Activated CD4-positive, alpha-beta T cell treated with anti-CD3 and anti-CD28 coated beads, Interleukin-2, amount 50 U/mL, for 4 hours (primary cell): ENCODE measurements around the gene FAM117A.

ENCODE experiments used
- DNase-seq, 2 experiments: peaks; one replicate each; pipeline ENCODE4 v3.0.0-alpha.2; 2020

FAM117A gene

DNA sequence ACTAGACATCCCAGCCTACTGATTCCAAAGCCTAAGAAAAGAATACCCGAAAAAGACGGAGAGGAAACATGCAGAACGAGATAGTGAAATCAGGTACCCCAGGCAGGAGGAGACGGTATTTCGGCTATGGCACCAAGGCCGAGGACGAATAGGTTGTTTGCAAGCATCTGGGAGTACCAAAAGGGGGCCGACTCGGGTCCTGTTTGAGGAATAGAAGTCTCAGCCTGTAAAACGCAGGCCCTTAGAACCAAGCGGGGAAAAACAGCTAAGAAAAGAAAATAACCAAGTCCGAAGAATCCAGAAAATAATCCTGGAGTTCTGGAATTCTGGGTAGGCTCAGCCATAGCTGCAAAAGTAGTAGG is 56.7 kb downstream of the FAM117A start:
- peak in 1 of 2 experiments; percentile 29 for DNase-seq

DNA sequence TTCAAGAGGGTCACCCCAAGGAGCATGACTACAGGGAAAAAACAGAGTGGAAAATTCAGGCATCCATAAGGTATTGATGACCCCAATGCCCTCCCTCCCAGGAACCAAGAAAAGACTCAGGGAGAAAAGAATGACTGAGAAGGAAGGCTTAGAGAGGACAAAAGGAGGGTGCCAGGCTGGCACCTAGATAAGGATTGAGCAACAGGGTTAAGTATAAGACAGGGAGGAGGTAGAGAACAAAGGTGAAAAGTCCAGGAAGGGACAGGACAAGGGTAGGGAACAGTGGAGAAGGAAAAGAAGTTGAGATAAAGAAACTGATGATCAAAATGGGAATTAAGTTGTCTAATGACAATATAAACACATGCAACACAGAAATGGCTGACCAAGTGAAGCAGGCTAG is 58.7 kb downstream of the FAM117A start:
- DNase-seq, result no peak

DNA sequence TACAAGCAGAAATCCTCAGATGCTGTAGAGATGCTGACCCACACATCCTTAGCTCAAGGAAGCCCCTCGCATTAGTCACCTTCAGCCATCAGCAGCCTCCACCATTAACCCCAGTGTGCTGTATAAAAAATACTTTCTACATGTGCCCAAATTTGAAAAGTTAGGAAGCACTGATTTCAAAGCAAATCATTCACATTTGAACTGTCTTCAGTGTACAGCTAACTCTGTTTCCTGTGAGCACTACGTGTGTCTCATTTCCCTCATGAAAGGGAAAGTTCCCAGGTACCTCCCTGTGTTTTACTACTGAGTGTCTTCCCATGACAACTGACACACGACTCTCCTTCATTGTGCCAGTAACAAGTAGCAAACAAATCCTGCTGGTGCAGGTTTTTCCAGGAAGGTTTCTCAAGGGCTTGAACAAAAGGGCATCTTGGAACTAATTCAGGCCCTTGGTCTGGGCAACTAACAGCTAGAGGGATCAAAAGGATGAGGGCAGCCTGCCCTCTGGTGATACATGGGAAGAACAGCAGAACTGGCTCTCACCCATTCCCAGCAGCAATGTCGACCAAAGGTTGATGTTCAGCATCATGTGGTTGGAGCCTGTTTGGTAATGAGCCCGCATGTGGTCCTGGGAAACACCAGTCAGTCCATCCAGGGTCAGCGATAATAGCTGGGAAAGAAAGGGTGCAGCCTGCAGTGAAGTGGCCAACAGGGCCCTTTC is 60.2 kb downstream of the FAM117A start:
- no peak for DNase-seq

DNA sequence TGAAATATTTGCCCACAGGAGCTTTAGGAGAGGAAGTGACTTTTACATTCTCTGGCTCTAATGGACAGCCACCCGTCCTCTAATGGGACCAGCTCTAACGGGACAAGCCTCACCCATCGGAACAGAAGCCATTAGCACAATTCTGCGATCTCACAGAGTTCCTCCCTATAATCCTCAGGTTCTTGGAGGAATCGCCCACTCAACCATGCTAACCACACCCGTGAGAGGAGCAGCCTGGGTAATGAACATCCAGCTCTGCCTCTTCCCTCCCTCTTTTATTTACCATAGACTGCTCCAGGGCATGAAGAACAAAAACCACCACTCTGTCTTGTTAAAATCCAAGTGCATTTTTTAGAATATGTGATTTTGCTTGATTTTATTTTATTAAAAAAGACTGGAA is 63.0 kb downstream of the FAM117A start:
- DNase-seq, result no peak

DNA sequence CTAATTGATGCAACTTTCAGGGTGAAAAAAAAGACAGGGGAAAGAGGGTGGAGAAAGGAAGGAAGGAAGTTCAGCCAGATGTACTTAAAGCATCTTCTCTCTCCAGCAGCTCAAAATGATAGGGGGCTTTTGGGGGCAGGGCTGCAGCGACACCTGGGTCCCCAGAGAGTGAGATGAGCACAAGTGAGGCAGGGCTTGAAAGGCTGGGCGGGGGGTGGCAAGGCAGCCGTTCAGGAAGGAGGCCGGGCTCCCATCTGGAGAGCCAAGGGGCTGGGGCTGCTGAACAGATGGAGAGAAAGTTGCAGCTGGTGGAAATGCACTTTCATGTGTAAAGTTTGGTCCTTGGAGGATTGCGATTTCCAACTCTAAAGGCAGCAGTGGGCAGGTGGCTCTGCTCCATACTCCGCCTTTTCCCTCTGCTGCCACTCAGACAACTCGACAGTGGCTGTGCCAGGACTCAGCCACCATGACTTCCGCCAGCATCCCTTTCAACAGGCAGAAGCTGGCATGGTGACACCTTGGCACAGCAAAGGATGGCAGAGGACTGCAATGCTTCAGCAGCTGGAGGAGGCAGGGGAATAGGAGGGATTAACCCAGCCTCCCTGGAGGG is 63.9 kb downstream of the FAM117A start:
- no peak for DNase-seq

DNA sequence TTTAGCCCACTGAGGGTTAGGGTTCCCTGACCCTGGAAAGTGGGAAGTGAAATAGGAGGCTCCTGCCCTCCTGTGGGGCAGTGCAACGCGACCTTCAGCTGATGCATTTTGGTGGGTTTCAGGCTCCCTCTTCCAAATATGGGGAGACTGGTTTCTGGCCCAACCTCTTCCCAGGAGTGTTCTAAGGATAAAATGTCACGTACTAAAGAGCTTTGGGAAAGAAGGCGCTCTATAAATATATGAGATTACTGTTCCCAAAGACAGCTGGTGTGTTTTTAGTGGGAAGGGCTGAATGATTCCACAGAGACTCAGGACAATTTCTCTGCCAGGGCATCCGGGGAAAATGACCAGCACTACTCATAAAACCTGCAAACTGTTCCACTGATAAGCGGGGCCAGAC is 65.9 kb downstream of the FAM117A start:
- no peak for DNase-seq

DNA sequence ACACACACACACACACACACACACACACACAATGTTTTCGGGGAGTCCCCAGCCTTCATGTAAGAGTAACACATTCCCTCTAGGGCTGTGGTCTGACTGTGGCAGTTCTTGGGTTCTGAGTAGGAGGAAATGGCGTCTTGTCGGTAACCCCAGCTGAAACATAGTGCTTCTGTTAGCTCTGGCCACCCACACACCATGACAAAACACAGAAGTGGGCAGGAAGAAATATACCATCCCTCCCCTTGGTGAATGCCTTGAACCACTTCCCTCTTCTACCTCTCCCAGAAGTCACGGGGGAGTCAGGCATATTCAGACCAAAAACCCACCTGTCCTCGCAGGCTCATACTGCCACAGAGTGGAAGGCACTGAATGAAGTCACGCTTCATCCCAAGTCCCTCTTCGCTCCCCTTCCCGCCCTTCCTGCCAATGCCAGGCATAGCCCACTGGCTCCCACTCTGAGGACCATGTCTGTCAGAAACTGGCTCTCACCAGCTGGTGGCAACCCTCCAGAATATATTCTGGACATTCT is 67.6 kb downstream of the FAM117A start:
- DNase-seq, result peak; percentile 57 to 65

DNA sequence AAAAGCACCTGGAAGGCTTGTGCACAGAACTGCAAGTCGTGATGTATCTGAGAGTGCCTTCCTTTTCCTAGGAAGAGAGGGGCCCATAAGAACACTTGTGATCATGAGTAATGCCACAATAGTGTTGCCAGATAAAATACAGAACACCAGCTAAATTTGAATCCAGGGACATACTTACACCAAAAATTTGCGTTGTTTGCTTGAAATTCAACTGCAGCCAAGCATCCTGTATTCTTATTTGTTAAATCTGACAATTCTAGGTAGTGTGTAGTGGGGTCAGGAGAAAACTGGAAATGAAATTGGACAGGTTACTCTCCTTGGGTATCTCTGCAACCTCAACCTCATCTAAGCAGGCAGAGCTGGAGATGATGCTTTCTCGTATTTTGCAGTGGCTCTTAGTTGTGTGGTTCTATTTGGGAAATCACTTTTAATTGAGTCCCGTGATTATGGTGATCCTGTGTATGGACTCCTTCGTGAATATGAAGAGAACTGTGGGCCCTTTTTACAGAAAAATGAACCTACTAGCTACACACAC is 68.2 kb downstream of the FAM117A start:
- DNase-seq, result no peak

DNA sequence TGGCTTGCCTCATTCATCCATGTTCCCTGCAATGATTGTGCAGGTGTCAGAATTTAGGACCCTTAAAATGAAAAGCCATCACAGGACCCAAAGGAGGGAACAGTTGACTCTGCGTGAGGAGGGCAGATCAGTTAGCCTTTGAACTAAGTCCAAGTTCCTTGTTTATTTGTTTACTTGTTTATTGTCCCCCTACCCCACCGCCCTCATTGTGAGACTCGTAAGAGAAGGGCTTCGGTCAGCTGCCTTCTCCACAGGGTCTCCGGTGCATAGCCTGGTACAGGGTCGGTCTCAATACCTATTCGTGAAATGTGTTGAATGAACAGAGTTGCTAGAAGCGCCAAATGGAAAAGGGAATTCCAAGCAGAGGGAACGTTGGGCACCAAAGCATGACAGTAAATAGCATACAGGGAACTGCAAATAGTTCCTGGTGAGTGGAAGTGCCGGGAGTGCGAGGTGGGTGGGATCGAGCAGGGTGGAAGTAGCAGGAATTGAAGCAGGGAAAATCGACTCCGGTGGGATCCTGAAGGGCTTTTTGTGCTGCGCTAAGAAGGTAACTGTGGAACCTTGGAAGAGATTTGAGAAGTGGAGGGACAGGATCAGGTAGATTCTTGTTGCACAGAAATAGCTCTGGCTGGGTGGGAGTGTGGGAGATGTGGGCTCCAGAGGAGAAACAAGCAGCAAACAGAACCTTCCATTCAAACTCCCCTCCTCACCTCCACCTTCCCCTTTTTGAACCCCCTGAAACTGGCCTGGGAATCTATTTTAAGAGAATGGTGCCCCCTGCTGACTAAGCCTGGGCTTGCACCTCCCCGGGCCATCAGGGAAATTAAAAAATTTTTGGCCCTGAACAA is 68.9 kb downstream of the FAM117A start:
- peak; percentile 61 to 69 for DNase-seq

DNA sequence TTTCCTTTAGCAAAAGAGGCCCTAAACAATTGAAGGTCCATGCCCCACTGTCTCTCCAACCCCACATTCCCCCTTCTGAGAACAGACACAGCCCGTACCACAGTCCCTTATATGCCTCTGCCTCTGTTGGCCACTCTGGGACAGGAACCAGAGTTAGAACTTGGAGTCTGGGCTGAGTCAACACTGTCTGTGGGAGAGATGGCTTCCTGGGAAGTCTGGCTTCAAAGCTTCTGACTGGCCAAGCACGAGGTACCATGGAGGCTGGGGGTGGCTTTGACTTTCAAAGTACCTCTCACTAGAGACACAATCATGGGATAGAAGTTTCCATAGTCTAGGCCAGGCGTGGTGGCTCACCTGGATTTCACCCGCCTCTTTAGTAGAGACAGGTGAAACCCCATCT is 71.2 kb downstream of the FAM117A start:
- no peak for DNase-seq

DNA sequence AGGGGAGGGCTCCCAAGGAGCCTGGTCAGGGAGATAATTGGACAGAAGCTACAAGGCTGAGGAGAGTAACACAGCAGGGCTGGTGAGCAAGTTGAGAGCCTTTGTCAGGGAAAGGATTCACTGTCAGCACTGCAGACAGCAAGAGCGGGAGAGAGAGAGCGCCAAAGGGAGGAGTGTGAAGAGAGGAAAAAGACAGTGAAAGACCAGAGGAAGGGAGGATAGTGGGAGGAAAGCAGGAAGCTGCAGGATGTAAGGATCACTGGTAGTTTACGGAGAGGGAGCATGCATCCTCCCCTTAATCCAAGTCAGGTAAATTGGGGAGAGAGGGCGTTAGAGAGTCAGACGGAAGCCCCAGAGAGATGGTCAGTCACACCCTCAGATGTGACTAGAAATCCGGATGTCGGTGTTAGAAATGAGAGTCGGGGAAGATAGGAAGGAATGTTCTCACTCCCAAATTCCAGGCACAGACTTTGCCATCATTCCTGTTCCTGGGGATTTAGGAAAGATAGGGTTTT is 72.2 kb downstream of the FAM117A start:
- no peak for DNase-seq

DNA sequence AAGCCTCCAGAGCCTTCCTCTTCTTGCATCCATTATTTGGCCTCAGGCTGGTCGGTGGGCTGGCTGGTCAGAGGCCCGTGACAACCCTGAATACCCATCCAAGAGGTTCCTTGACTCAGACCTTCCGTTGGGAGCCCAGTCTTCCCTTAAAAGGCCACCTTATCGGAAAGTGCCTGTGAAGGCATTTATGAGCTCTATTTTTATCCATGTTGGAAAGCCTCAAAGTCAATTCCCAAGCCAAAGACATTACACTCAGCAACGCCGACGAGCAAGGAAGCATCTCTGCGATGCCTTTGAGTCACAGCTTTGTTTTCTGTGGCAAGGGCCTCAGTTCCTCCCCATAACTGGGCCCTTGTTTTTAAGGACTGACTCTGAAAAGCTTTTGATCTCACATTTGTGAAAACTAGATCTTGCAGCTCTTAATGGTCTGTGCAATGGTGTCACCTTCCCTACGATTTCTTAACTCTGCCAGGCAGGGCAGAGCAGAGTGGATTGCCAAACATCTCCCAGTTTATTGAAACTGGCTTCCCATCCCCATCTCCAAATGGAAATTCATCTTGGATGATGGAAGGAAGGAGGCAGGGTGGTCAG is 72.8 kb downstream of the FAM117A start:
- DNase-seq, result no peak

DNA sequence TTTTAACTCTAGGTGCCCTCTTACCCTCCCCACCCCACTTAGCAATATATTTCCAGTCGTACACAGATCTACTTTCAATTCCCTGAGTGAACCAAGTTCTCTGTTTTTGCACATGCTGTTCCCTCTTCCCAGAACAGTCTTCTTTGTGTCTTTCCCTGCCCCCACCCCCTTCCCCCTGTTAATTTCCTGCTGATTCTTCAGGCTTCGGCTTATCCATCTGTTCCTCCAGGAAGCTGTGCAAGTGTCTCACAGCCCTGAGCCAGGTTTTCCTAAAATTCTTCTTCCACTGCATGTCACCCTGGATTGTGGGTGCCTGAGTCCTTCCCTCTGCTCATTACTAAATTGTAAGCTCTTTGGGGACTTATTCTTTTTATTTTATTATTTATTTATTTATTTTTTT is 73.7 kb downstream of the FAM117A start:
- no peak for DNase-seq

DNA sequence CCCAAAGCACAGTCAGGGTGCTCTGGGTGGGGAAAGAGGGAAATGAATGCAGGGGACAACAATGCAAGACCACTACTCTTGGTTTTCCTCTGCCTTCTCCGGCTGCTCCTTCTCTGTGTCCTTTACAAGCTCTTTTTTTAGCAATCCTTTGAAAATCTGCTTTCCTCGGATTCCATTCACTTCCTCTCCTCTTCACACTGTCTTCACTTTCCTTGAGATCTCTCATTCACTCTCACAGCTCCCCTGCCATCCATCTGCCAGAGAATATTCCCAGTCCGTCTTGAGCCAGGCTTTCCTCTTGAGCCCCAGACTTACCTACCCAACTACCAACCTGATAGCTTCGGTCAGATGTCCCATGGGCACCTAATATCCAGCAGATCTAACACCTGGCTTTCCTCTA is 75.1 kb downstream of the FAM117A start:
- DNase-seq, result no peak

DNA sequence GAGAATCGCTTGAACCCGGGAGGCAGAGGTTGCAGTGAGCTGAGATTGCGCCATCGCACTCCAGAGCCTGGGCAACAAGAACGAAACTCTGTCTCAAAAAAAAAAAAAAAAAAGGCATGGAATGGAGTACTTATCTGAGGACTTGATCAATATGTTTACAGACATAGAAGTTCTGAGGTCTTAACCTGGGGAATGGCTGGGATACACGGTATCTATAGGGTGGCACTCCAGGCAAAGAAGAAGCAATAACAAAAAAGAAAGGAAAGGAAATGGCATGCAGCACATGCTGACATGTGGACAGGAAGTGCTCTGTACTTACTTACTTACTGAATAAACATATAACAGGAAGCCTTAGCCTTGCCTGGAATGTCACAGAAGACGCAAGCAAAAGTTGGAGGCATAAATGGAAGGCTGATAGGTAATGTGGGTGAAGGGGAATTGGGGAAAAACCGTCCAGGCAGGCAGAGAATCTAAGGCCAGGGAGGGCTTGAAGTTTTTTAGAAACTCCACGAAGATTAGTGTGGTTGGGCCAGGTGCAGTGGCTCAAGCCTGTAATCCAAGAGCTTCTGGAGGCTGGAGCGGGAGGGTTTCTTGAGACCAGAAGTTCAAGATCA is 75.9 kb downstream of the FAM117A start:
- no peak for DNase-seq

DNA sequence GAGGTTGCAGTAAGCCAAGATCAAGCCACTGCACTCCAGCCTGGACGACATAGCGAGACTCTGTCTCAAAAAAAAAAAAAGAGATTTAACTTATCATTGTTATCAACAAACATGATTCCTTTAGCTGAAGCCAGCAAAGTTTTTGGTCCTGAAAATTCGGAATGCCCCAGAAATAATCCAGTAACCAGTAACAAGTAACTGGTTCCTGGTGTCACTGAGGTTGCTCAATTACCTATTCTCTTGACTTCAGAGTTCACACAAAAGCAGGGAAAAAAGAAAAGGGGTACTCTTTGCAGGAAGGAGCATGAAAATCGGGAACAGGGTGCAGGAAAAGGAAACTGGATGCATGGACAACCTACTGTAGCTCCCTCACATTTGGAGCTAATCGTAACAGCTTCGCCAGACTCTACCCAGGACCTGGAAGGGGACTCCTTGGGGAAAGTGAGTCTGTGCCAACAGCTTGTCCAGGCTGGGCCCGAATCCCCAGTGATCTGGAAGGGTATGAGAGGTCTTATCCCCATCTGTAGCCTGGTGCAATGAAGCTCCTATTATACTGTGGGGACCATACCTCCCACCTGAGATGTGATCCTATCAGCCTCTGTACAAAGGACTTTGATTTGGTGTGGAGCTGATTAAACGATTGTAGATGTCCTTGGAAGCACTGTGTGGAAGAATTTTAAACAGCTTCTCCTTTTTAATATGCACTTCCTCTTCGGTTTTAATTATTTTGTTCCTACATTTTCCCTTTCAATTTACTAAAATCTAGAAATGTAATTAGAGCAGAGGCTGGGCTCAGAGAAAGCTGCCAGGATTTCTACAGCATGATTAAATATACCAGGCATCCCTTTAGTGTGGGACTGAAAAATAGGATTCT is 82.6 kb downstream of the FAM117A start:
- no peak for DNase-seq

DNA sequence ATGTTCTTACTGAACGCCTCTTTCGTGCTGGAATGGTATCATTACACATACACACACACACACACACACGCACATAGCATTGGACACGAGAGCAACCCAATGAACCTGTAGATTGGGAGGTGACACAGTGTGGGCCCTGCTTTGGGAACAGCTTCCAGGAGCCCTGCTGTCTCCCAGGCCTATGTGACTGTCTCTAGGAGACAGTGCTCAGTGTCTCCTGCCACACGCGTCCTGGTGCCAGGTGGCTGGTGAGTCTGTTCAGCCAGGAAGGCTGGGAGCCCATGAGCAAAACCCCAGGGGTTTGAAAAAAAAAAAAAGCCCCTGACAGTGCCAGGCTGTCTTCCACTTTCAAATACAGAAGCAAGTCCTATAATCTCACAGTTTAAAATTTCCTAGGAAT is 83.6 kb downstream of the FAM117A start:
- DNase-seq, result no peak

DNA sequence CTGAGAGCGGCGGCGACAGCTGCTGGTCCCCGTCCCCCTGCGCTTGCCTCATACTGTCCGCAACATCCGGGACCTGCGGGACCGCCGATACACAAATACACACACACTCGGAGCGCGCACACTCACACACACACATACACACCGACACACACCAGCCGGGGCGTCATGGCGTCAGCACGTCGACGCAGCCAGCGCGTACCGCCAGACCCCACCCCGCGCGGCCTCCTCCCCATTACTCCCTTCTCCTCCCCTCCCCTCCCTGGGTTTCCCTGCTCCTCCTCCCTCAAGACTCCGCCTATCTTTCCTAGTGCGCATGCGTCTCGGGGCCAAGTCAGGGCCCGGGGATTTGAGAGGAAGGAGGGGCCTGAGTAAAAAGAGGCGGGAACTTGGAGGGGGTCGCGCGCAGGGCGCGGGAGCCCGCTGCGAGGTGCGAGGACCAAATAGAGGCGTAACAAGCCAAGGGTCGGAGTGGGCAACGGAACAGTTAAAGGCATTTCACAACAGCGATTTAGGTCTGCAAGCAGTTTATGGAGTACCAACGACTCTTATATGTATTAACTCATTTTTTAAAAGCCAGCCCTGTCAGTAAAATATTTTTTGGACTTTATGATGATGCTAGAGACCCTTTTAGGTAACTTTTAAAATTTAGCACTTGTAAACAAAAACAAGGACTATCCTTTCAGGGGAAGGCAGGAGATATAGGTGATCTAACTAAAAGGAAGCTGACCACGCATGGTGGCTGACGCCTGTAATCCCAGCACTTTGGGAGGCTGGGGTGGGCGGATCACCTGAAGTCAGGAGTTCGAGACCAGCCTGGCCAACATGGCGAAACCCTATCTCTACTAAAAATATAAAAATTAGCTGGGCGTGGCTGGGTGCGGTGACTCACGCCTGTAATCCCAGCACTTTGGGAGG is 85.7 kb downstream of the FAM117A start, which contains the start of gene SPOP:
TSS of gene SPOP (minus strand) at position 165 of the 915 bp plus-strand sequence. CDS start 55,287 bp downstream, outside the sequence.
- peak; percentile 99 for DNase-seq

DNA sequence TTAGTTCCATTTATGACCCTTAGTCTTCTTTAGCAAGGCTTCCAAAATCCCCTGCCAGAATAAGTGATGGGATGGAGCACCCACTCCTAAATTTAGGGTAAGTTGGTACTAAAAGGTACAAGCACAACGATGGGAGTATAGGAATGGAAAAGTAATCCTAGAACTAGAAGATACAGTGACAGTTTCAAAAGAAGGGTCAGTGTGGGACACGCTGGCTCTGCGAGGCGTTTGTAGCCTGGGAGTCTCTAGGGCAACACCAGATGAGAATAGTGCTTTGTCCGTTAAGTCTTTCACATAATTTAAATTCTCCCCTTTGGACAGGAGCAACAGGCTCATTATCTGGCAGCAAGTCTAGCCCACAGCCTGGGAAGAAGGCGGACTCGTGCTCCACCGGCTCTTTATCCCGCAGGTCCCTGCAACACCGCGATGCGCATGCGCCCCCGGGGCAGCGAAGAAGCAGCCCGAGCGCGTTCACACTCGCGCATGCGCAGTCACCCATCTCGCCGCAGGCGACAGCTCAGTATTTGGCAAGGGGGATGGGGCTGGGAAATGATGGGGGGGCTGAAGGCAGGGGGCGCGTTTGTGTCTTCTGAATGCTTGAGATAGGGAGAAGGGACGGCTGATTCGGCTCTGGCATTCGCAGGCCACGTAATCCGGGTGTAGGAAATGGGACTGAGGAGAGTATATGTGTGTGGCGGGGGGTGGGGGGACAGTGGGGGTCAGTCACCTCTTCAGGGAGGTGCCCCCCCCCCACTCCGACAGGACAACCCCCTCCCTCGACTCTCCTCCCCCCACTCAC is 86.6 kb downstream of the FAM117A start:
- DNase-seq, result peak; percentile 94 to 96
